ENCODE measurements around the gene HMGN1.

Gene HMGN1

GRCh38 chr21:39315603-39316445, 33.1 kb downstream of the HMGN1 start:
- Histone ChIP-seq H3K36me3 (ENCODE audit: control insufficient read depth, insufficient read depth, low read length) (peaks cover 10% of the 10 kb centered on the region), H3K4me1 (ENCODE audit: control insufficient read depth, insufficient read depth, low read length) (peaks cover 15% of the 10 kb centered on the region), H3K4me3 (ENCODE audit: low read depth, low read length) (no peak overlapping the region), H3K9ac (ENCODE audit: low read length) (no peak overlapping the region), H3K27me3 (ENCODE audit: control insufficient read depth, insufficient read depth, low read length) (no peaks in the 10 kb centered on the region), H3K9me3 (ENCODE audit: control insufficient read depth, insufficient read depth, low read depth, low read length) (no peaks in the 10 kb centered on the region), H3K27ac (ENCODE audit: low read depth, low read length) (no peak overlapping the region)

DNA sequence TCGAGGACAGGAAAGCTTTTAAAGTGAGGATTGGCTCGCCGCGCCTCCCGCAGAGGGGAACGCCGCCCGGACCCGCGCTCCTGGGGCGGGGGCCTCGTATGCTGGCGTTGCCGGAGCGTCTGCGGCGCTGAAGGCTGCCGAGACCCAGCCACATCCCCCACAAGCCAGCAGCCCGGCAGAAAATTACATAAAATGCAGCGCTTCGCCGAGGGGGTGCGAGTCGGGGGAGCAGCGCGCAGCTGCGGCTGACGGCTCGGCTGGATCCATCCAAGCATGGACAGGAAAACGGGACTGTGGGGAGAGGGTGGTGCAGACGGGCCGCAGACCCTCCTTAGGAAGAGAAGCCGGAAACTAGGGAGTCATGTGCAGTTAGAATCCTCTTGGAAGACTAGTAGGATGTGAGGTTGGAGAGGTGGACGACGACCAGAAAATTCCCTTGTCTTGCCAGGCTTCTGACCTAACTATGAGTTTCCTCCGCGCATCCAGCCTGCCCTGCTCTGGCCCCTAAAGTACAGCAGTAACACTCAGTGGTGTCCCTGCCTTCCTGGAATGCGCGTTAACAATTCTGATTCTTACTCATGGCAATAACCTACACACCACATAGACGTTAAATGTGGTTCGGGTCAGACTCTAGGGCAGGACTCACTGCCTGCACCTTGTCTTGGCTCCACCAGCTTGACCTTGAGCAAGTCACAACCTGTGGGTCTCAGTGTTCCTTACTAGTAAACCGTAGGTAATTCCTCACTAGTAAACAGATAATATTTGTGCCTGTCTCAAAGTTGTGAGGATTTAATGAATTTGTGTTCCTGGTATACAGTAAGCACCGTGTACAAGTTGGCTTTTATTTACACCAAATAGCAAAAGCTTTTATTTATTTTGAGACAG, 34.5 kb downstream of the HMGN1 start:
- no peaks in the 10 kb centered on the region for H3K9me3 ChIP-seq (ENCODE audit: control insufficient read depth, insufficient read depth, low read depth, low read length)
- H3K4me3 ChIP-seq (ENCODE audit: low read depth, low read length): peak overlapping the region; percentile 70
- peaks cover 18% of the 10 kb centered on the region for H3K36me3 ChIP-seq (ENCODE audit: control insufficient read depth, insufficient read depth, low read length)
- H3K4me1 ChIP-seq (ENCODE audit: control insufficient read depth, insufficient read depth, low read length): peaks cover 11% of the 10 kb centered on the region
- peak overlapping the region; percentile 100 for H3K27ac ChIP-seq (ENCODE audit: low read depth, low read length)
- H3K9ac ChIP-seq (ENCODE audit: low read length): peak overlapping the region; percentile 99
- H3K27me3 ChIP-seq (ENCODE audit: control insufficient read depth, insufficient read depth, low read length): no peaks in the 10 kb centered on the region

GRCh38 chr21:39313571-39314142, 35.2 kb downstream of the HMGN1 start, which contains the start of gene BRWD1:
TSS of gene BRWD1 (minus strand) at chr21:39313632. CDS start at chr21:39313491, 141 bp downstream.
- peaks cover 11% of the 10 kb centered on the region for H3K4me1 ChIP-seq (ENCODE audit: control insufficient read depth, insufficient read depth, low read length)
- H3K36me3 ChIP-seq (ENCODE audit: control insufficient read depth, insufficient read depth, low read length): peaks cover 24% of the 10 kb centered on the region
- H3K27ac ChIP-seq (ENCODE audit: low read depth, low read length): peak within 1 kb of the TSS; percentile 100
- peak within 1 kb of the TSS; percentile 99 for H3K9ac ChIP-seq (ENCODE audit: low read length)
- peak within 1 kb of the TSS; percentile 70 for H3K4me3 ChIP-seq (ENCODE audit: low read depth, low read length)
- no peaks in the 10 kb centered on the region for H3K27me3 ChIP-seq (ENCODE audit: control insufficient read depth, insufficient read depth, low read length)
- no peaks in the 10 kb centered on the region for H3K9me3 ChIP-seq (ENCODE audit: control insufficient read depth, insufficient read depth, low read depth, low read length)

GRCh38 chr21:39313042-39313570, 35.8 kb downstream of the HMGN1 start:
- Histone ChIP-seq H3K4me1 (ENCODE audit: control insufficient read depth, insufficient read depth, low read length) (peaks cover 11% of the 10 kb centered on the region), H3K27me3 (ENCODE audit: control insufficient read depth, insufficient read depth, low read length) (no peaks in the 10 kb centered on the region), H3K36me3 (ENCODE audit: control insufficient read depth, insufficient read depth, low read length) (peaks cover 27% of the 10 kb centered on the region), H3K9me3 (ENCODE audit: control insufficient read depth, insufficient read depth, low read depth, low read length) (no peaks in the 10 kb centered on the region), H3K27ac (ENCODE audit: low read depth, low read length) (peak overlapping the region; percentile 100), H3K9ac (ENCODE audit: low read length) (peak overlapping the region; percentile 99), H3K4me3 (ENCODE audit: low read depth, low read length) (peak overlapping the region; percentile 70)

DNA sequence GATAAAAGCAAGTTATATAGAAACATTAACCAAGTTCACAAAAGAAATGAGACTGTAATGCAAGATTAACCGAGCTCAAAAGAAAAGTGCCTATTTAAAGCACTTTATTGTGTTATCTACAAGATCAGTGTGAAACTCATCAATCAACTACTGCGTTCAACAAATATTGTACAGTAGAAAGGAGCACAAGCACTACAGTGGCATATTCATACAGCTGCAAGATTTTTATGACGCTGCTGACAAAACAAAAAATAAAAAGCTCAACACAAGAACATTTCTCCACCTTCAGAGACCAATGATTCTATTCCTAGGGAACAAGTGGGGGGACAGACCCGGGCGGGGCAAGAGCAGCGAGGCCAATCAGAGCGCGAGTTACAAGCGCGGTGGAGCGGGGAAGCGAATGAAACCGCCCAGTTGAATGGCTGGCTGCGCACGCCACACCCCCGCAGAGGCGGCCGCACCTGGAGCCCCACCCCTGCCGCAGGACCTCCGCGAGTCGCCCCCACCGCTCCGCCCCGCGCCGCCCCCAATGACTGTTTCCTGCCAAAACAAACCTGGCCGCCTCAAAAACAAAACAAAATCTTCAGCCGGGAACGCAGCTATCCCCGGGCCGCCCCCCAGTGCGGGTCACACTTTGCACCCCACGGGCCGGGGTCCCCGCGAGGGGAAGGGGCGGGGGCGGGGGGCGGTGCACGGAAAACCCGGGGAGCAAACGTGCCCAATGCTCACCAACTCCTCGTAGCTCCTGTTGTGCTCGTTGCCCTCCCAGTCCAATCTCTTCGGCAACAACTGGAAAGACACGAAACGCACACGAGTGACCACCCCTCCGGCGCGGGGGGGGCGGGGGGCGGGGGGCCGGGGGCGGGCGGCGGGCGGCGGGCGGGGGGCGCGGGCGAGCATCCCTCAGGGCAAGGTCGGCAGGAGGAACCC, 36.5 kb downstream of the HMGN1 start:
- peaks cover 11% of the 10 kb centered on the region for H3K4me1 ChIP-seq (ENCODE audit: control insufficient read depth, insufficient read depth, low read length)
- no peaks in the 10 kb centered on the region for H3K9me3 ChIP-seq (ENCODE audit: control insufficient read depth, insufficient read depth, low read depth, low read length)
- H3K4me3 ChIP-seq (ENCODE audit: low read depth, low read length): peak overlapping the region; percentile 70
- peak overlapping the region; percentile 99 for H3K9ac ChIP-seq (ENCODE audit: low read length)
- H3K27me3 ChIP-seq (ENCODE audit: control insufficient read depth, insufficient read depth, low read length): no peaks in the 10 kb centered on the region
- 0 out of 2 replicates have a peak overlapping the region, but pooled peaks have one; percentile 100 for H3K27ac ChIP-seq (ENCODE audit: low read depth, low read length)
- H3K36me3 ChIP-seq (ENCODE audit: control insufficient read depth, insufficient read depth, low read length): peaks cover 34% of the 10 kb centered on the region

GRCh38 chr21:39311164-39311563, 37.7 kb downstream of the HMGN1 start:
- no peak overlapping the region for H3K9ac ChIP-seq (ENCODE audit: low read length)
- peaks cover 35% of the 10 kb centered on the region for H3K36me3 ChIP-seq (ENCODE audit: control insufficient read depth, insufficient read depth, low read length)
- H3K27me3 ChIP-seq (ENCODE audit: control insufficient read depth, insufficient read depth, low read length): no peaks in the 10 kb centered on the region
- H3K4me3 ChIP-seq (ENCODE audit: low read depth, low read length): no peak overlapping the region
- no peak overlapping the region for H3K27ac ChIP-seq (ENCODE audit: low read depth, low read length)
- peaks cover 11% of the 10 kb centered on the region for H3K4me1 ChIP-seq (ENCODE audit: control insufficient read depth, insufficient read depth, low read length)
- no peaks in the 10 kb centered on the region for H3K9me3 ChIP-seq (ENCODE audit: control insufficient read depth, insufficient read depth, low read depth, low read length)

DNA sequence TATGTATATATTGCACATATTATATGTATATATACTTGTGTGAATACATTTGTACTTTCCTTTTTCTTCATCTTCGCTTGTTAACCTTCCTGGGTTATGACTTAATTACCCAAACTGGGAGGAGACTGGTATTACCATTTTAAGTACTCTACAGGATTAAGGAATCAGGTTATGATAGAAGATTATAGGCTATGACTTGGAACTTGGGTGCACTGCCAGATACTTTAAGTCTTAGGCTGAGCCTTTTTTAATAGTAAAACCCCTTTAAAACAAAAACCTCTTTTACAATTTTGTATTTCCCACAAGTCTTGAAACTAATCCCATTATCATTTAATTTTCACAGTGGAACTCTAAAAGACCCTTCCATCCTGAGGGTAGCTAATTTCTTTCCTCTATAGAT, 41.4 kb downstream of the HMGN1 start:
- peaks cover 55% of the 10 kb centered on the region for H3K36me3 ChIP-seq (ENCODE audit: control insufficient read depth, insufficient read depth, low read length)

DNA sequence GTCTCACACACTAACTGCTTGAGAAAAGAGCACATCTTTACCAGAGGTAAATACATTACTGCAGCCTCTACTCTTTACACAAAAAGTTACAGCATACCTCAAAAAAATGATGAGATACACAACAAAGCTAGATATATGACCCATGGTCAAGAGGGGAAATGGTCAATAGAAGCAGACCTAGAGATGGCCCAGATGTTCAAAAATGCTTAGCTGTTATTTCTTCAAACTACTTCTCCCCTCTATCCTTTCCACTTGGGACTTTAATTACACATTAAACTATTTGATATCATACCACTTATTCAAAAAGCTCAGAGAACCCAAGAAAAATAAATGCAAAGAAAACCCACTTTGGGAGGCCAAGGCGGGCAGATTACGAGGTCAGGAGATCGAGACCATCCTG, 48.3 kb downstream of the HMGN1 start:
- Histone ChIP-seq H3K9me3 (ENCODE audit: control insufficient read depth, insufficient read depth, low read depth, low read length) (peaks cover 4% of the 10 kb centered on the region; the same call in 1 of the 2 replicates), H3K36me3 (ENCODE audit: control insufficient read depth, insufficient read depth, low read length) (peaks cover 77% of the 10 kb centered on the region)

More for the DNA sequence above, 41.4 kb downstream of the HMGN1 start:
- no peaks in the 10 kb centered on the region for H3K9me3 ChIP-seq (ENCODE audit: control insufficient read depth, insufficient read depth, low read depth, low read length)
- H3K9ac ChIP-seq (ENCODE audit: low read length): no peak overlapping the region
- no peak overlapping the region for H3K4me3 ChIP-seq (ENCODE audit: low read depth, low read length)
- peaks cover 6% of the 10 kb centered on the region; the same call in 1 of the 2 replicates for H3K4me1 ChIP-seq (ENCODE audit: control insufficient read depth, insufficient read depth, low read length)
- H3K27ac ChIP-seq (ENCODE audit: low read depth, low read length): no peak overlapping the region
- H3K27me3 ChIP-seq (ENCODE audit: control insufficient read depth, insufficient read depth, low read length): no peaks in the 10 kb centered on the region

GRCh38 chr21:39296891-39297290, 52.0 kb downstream of the HMGN1 start:
- H3K27me3 ChIP-seq (ENCODE audit: control insufficient read depth, insufficient read depth, low read length): no peaks in the 10 kb centered on the region
- no peak overlapping the region for H3K9ac ChIP-seq (ENCODE audit: low read length)
- H3K27ac ChIP-seq (ENCODE audit: low read depth, low read length): no peak overlapping the region
- H3K4me1 ChIP-seq (ENCODE audit: control insufficient read depth, insufficient read depth, low read length): no peaks in the 10 kb centered on the region
- H3K9me3 ChIP-seq (ENCODE audit: control insufficient read depth, insufficient read depth, low read depth, low read length): peaks cover 4% of the 10 kb centered on the region; the same call in 1 of the 2 replicates
- peaks cover 90% of the 10 kb centered on the region for H3K36me3 ChIP-seq (ENCODE audit: control insufficient read depth, insufficient read depth, low read length)
- no peak overlapping the region for H3K4me3 ChIP-seq (ENCODE audit: low read depth, low read length)

More for the DNA sequence above, 48.3 kb downstream of the HMGN1 start:
- H3K4me3 ChIP-seq (ENCODE audit: low read depth, low read length): no peak overlapping the region
- H3K27me3 ChIP-seq (ENCODE audit: control insufficient read depth, insufficient read depth, low read length): no peaks in the 10 kb centered on the region
- H3K4me1 ChIP-seq (ENCODE audit: control insufficient read depth, insufficient read depth, low read length): no peaks in the 10 kb centered on the region
- H3K27ac ChIP-seq (ENCODE audit: low read depth, low read length): no peak overlapping the region
- no peak overlapping the region for H3K9ac ChIP-seq (ENCODE audit: low read length)
